Mononuclear cell (primary cell): Measurements from ENCODE around the gene GORASP2. TPM values are rescaled to one million over a fixed set of nuclear protein-coding genes. Genes with fewer than 3 reads are reported as not detected.

Source experiments
- H3K27me3 ChIP-seq: 2 replicates; pipeline ENCODE4 v1.6.0; 2011; ENCODE audit warnings: low read length, control low read depth; ENCODE audit not compliant: insufficient read depth
- H3K4me1 ChIP-seq: 2 replicates; pipeline ENCODE4 v1.5.1; 2011; ENCODE audit warnings: mild to moderate bottlenecking, low read length, control low read depth; ENCODE audit not compliant: insufficient read depth
- H3K4me3 ChIP-seq: 2 replicates; pipeline ENCODE4 v1.5.1; 2011; ENCODE audit warnings: mild to moderate bottlenecking, low read length, moderate library complexity
- H3K9me3 ChIP-seq: 2 replicates; pipeline ENCODE4 v1.5.1; 2011; ENCODE audit warnings: low read depth, mild to moderate bottlenecking, control low read depth, low read length
- total RNA-seq: library from RNA; depleted of rRNA; stranded (reverse); fragments of >200 nt; gene quantifications from one replicate; pipeline ENCODE4 v1.2.3, GENCODE V29; 2012

Gene GORASP2
- total RNA-seq, 1 donor = 40.7 TPM

DNA sequence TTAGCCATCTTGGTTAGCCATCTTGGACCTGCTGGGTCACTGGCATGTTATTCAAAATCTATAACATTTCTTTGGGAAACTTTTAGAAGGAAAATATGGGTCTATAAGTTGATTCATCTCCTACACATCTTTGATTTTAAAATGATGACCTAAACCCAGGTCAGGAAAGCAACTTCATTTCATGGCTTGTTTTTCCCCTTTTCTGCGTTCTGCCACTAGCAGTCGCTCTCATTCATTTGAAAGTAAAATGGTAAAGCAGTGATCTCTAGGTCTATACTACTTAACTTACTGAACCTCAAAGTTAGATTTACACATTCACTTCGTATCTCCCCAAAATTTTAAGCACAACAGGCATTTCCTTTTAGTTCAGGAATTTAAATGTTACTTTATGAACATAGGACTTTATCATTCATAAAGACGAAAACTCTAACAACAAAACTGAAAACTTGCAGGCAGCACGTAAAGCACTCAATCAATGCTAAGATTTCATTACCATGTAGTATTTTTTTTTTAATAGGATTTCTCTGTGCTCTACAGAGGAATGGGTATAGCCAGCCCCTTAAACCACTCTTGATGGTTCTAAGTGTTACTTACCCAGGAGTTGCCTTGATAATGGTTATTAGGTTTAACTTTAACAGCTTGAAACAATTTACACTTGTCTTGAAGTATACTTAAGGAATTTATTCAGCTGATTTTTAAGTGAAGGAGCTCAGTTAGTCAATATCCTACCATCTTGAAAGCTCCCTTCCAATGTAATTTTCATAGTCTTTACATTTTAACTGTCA is 62.5 kb downstream of the GORASP2 start:
- H3K27me3 ChIP-seq = no peaks in the 10 kb centered on the region
- H3K4me3 ChIP-seq = no peak overlapping the region
- no peaks in the 10 kb centered on the region for H3K9me3 ChIP-seq
- no peaks in the 10 kb centered on the region for H3K4me1 ChIP-seq

DNA sequence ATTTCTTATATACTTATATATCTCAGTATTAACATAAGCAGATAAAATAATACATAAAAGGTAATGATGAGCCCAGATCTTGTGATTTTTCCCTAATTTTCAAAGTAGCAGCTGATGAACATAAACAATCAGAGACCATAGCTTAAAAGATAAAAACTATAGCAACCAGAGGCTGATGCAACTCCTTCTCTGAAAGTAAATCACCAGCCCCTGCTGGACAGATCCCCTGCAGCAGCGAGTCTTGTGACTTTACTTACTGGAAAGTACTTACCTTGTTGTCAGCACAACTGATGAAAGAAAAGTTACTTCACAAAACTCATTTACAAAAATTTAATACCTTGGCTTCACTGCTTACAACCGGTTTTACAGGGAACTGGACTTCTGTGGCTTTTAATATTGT is 67.3 kb downstream of the GORASP2 start:
- Histone ChIP-seq H3K4me3 (no peak overlapping the region), H3K4me1 (no peaks in the 10 kb centered on the region), H3K9me3 (no peaks in the 10 kb centered on the region), H3K27me3 (no peaks in the 10 kb centered on the region)

- Histone ChIP-seq H3K4me3 (no peak overlapping the region), H3K9me3 (no peaks in the 10 kb centered on the region), H3K4me1 (no peaks in the 10 kb centered on the region), H3K27me3 (no peaks in the 10 kb centered on the region)
Measured at GRCh38 chr2:170997893-170998597, 69.0 kb downstream of the GORASP2 start.

- no peaks in the 10 kb centered on the region for H3K27me3 ChIP-seq
- H3K9me3 ChIP-seq = no peaks in the 10 kb centered on the region
- no peak overlapping the region for H3K4me3 ChIP-seq
- H3K4me1 ChIP-seq = no peaks in the 10 kb centered on the region
Measured at GRCh38 chr2:170999654-171000053, 70.6 kb downstream of the GORASP2 start.

DNA sequence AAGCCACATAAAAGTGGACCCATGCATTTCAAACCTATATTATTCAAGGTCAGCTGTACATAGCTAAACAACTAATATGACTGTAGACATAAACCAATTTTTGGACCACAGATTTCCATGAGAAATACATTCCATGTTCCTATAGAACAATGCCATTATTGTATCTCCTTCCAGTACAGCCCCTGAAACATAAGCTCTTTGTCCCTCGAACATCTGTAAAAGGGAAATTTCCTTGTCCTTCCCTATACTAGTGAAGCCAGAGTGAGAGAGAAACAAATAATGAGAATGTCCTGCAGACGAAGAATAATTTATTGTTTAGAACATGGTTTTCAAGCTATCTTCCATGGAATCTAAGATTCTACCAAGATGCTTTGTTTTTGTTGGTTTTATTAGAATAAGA is 75.3 kb downstream of the GORASP2 start:
- H3K27me3 ChIP-seq = no peaks in the 10 kb centered on the region
- no peaks in the 10 kb centered on the region for H3K4me1 ChIP-seq
- H3K9me3 ChIP-seq = no peaks in the 10 kb centered on the region
- no peak overlapping the region for H3K4me3 ChIP-seq

DNA sequence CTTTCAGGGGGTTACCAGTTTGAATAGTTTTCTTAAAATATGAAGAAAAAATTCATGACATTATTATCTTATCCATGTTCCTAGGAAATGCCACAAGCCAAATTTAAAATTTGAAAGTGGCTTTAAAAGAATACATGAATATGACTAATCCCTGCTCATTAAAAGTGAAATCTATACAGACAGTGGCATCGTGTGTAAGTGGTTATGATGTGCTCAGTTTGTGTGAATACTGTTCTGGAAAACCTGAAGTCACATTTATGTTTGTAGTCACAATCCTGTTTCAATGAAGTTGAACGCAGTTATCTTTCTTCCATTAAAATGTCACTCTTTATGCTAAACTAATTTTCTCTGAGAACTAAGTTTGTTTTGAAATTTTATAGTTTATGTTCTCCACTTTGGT is 75.8 kb downstream of the GORASP2 start:
- H3K27me3 ChIP-seq = no peaks in the 10 kb centered on the region
- no peaks in the 10 kb centered on the region for H3K4me1 ChIP-seq
- no peak overlapping the region for H3K4me3 ChIP-seq
- no peaks in the 10 kb centered on the region for H3K9me3 ChIP-seq

DNA sequence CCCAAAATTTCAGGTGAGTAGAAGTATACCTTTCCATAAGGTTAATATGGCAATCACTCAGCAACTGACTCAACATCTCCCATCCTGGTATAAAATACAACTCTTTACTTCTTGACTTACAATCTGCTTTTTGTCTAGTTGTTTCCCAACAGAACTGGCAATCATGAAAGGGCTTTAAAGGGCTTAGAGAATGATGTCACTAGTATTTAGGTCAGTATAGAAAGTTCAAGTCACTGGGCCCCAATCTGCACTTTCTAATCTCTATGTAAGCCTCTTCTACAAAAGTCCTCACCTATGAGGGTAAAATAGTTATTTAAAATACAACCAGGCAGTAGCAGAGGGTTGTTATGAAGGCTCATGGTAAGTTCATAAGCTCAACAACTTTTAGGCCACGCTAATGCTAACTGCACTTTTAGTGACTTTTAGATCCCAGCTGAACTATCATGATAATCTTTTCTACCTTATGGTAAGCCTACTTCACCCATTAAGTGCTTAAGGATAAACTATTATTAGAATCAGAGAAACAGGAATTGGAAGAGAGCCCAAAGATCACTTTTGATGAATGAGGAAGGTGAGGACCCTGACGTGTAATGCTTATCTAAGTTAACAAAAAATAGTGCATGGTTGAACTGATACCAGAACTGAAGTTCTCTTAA is 79.6 kb downstream of the GORASP2 start:
- H3K4me3 ChIP-seq = no peak overlapping the region
- H3K4me1 ChIP-seq = no peaks in the 10 kb centered on the region
- H3K9me3 ChIP-seq = no peaks in the 10 kb centered on the region
- no peaks in the 10 kb centered on the region for H3K27me3 ChIP-seq

DNA sequence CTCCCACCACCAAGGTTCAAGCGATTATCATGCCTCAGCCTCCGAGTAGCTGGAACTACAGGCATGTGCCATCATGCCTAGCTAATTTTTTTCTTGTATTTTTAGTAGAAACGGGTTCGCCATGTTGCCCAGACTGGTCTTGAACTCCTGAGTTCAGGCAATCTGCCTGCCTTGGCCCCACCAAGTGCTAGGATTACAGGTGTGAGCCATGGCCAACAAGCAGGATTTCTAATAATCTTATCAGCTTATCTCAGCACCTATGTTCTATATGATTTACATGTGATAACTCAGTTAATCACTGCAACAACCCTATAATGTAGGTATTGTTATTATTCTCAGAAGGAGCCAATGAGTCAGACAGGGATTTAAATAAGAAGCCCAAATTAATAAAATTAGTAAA is 80.3 kb downstream of the GORASP2 start:
- Histone ChIP-seq H3K4me3 (no peak overlapping the region), H3K4me1 (no peaks in the 10 kb centered on the region), H3K27me3 (no peaks in the 10 kb centered on the region), H3K9me3 (no peaks in the 10 kb centered on the region)

GRCh38 chr2:171013851-171014250 is 84.8 kb downstream of the GORASP2 start:
- Histone ChIP-seq H3K27me3 (no peaks in the 10 kb centered on the region), H3K4me3 (no peak overlapping the region), H3K9me3 (no peaks in the 10 kb centered on the region)

DNA sequence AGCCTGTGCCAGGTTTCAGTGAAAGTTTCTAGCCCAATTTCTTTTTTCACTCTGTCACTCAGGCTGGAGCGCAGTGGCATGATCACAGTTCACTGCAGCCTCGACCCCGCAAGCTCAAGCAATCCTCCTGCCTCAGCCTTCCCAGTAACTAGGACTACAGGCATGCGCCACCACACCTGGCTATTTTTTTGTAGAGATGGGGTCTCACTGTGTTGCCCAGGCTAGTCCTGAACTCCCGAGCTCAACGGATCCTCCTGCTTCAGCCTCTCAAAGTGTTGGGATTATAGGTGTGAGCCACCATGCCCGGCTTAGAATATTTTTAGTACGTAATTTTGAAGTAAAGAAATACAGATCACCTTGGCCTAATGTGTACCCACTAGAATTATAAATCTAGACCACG is 87.1 kb downstream of the GORASP2 start:
- Histone ChIP-seq H3K27me3 (no peaks in the 10 kb centered on the region), H3K4me3 (no peak overlapping the region), H3K9me3 (no peaks in the 10 kb centered on the region), H3K4me1 (no peaks in the 10 kb centered on the region)

More at GRCh38 chr2:171013851-171014250, 84.8 kb downstream of the GORASP2 start:
- no peaks in the 10 kb centered on the region for H3K4me1 ChIP-seq

Other genes with a start within 250 kb of the GORASP2 start
- not detected for gene SP5, start 213.9 kb upstream of the GORASP2 start, total RNA-seq
- not detected for gene ERICH2, start 158.9 kb upstream of the GORASP2 start, total RNA-seq
- gene GAD1, start 112.4 kb upstream of the GORASP2 start, total RNA-seq = not detected
- gene TLK1, start 231.6 kb downstream of the GORASP2 start, total RNA-seq = 57.4 TPM